NCI-H510A treated with DMSO at 0.1 percent for 48 hours (cell line): ENCODE measurements around the gene AEN.
A peak's percentile ranks its signal among the peaks of the same experiment; 100 is the strongest.

ENCODE experiments used
- DNase-seq: peaks from one replicate; lab custom pipeline; 2025; lab: John Stamatoyannopoulos, UW

The AEN gene, protein sequence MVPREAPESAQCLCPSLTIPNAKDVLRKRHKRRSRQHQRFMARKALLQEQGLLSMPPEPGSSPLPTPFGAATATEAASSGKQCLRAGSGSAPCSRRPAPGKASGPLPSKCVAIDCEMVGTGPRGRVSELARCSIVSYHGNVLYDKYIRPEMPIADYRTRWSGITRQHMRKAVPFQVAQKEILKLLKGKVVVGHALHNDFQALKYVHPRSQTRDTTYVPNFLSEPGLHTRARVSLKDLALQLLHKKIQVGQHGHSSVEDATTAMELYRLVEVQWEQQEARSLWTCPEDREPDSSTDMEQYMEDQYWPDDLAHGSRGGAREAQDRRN

GRCh38 chr15:88620995-88621772 is at the start of gene AEN:
Gene AEN (plus strand): TSS chr15:88621340. CDS start chr15:88626210, 4,870 bp downstream.
- DNase-seq, result peak; percentile 80

DNA sequence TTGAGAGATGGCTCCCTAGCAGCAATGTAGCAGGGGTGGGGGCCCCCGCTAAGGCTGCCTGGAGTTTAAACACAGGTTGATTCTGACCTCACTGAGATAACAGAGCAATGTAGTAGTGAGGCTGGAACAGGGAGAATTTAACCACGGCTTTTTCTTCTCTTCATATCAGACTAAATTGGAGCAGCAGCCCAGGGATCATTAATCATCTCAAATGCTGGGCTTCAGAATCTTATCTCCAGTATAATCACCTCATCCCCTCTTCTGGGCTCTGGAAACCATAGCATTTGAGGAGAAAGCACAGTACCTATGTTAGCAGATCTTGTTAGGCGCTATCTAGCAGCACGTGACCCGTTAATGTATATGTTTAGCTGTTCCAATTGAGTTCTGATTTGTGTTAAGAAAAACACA is 49.3 kb upstream of the AEN start:
- DNase-seq, result peak; percentile 22

DNA sequence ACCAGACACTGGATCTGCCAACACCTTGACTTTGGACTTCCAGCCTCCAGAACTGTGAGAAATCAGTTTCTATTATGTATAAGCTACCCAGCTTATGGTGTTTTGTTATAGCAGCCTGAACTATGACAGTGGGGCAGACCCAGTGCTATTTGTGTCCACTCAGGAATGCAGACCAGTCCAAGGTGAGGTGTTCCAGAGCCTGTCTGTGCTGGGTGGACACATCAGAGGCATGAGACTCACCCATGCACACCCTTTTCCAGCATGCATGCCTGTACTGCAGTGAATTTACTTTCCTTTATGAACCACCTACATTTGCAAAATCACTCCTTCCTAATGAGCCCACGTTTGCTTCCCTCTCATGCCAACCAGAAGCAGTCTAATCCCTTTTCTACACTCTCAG is 47.1 kb upstream of the AEN start:
- DNase-seq, result no peak

DNA sequence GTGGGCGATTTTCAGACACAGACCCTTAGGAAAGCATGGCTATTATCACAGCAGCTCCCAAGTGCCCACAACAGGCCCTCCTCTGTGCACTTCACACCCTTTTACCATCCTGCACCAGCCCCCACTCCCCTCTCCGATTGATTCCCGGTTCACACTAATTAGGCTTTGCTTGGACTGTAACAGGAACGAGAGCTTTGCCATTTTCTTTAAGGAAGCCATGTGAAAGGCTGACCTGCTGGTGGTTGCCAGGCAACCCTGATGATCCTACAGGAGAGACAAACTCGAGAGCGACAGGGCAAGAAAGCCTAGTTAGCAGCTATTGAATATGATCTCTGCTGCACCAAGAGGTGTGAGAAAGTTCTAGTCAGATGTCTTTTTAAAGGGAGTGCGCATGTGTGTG is 46.5 kb upstream of the AEN start:
- DNase-seq, result peak; percentile 10

GRCh38 chr15:88579322-88579721 is 41.8 kb upstream of the AEN start:
- DNase-seq, result no peak

- no peak for DNase-seq
These were observed 40.6 kb upstream of the AEN start for GRCh38 chr15:88580532-88580931.

GRCh38 chr15:88586401-88587162 is 34.6 kb upstream of the AEN start:
- no peak for DNase-seq

DNA sequence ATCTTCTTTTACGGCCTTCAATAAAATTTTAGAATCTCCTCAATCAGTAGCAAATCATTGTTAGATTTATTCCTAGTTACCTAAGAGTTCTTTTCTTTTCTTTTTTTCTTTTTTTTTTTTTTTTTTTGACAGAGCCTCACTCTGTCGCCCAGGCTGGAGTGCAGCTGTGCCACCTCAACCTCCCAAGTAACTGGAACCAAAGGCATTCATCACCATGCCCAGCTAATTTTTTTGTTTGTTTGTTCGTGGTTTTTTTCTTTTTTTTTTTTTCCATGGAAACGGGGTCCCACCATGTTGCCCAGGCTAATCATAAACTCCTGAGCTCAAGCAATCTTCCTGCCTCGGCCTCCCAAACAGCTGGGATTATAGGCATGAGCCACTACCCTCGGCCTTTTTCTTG is 30.4 kb upstream of the AEN start:
- DNase-seq, result no peak

DNA sequence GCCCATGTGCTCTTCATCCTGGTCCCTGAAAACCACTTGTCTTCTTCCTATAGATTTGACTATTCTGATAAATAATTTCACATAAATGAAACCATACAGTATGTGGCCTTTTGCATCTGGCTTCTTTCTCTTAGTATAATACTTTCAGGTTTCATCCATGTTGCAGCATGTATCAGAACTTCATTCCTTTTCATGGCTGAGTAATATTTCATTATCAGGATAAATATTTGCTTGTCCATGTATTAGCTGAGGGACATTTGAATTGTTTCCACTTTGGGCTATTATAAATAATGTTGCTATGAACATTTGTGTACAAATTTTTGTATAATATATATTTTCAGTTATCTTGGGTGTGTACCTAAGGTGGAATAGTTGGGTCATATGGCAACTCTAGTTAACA is 29.8 kb upstream of the AEN start:
- DNase-seq, result no peak

DNA sequence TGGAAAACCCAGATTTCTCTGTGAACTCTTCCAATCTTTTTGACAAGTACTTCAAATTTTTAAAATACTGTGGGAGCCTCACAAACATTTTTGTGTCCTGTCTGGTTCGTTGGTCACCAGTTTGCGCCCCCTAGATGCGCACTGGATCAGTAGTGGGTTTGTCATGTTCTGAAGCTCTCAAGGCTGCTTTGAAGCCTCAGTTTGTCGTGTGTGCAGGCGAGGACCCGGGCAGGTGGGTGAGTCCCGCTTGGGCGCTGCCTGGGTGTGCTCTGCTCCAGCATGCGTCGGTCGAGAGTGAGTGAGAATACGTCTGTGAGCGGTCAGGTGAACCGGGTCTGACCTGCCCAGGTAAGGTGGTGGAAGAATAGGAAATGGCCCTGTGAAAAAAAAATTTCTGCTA is 17.3 kb upstream of the AEN start:
- no peak for DNase-seq

- no peak for DNase-seq
These were observed 16.6 kb upstream of the AEN start for GRCh38 chr15:88604381-88605188.

DNA sequence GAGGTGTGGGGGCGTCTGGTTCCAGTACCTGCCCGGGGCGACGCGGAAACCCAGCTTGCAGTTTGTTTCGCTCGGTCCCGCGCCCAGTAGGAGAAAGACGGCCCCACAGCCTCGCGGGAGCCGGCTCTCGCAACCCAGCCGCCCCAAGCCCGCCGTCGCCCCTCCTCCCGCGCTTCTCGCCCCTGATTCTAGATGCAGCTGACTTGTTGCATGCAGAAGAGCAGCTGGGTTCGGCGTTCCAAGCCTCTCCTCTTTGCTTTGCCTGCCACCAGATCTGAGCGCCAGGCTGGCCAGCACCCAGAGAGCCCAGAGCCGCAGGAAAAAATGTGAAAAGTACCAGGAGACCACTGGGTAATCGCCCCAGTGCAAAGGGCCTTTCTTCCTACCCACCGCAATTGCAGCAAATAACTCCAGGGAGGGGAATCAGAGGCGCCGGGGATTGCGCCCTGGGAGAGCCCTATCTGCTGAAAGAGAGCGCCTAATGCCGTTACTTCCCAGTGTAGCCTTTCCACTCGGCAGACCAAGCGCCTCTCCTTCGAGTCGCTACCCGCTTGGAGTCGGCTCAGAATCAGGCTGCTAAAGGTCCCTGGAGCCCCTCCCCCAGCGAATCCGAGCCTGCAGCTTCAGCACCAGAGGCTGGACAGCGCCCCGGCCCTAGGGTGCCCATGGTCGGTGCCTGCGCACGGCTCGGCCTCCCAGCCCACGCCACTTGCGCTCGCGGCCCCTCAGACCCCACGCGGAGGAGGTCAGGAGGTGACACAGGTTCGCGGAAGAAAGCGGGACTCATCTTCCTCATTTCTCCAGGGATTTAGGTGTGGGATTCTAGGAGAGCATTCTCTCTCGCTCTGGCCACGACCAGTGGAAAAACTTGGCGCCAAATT is 15.7 kb upstream of the AEN start:
- DNase-seq, result peak; percentile 48

GRCh38 chr15:88606070-88606794 is 14.9 kb upstream of the AEN start:
- peak; percentile 22 for DNase-seq

DNA sequence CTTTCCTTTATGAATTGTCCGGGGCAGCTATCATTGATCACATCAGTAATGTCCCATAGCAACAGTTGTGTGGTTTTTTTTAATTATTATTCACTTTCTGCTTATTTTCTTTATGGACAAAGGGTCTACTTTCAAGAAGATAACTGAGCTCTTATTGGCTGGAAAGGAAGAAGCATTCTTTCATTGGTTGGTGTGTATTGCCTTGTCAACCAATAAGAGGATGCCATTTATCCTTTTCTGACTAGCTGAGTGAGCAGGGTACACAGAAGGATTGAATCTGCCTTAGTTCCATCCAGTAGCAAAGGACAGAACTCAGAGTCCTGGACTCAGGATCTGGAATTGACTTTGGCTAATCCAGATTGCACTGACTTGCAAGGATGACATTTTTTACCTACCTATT is 13.2 kb upstream of the AEN start:
- no peak for DNase-seq

DNA sequence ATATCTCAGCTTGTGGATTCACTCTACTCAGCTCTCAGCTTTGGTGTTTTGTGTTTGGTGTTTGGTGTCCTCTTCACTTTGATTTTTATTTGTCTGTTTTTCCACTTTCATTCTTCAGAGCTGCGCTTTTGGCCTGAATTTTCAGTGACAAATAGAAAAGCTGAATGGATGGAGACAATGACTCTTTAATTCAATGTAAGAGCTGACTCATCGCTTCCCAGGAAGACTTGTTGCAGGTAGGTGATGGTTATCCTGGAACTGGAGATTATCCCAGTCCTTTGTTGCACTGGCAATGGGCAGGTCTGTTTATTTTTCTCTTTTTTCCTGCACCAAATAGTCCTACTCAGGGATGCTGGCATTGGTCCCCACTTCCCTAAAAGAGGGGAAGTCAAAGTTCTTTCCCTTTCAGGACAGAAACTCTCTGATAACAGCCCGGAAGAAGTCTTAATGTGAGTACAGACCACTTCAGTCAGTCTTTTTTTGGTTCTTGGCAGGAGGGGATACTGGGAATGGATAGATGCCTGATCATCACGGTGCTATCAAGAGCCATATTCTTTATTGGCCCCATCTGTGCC is 12.4 kb upstream of the AEN start:
- DNase-seq, result no peak

DNA sequence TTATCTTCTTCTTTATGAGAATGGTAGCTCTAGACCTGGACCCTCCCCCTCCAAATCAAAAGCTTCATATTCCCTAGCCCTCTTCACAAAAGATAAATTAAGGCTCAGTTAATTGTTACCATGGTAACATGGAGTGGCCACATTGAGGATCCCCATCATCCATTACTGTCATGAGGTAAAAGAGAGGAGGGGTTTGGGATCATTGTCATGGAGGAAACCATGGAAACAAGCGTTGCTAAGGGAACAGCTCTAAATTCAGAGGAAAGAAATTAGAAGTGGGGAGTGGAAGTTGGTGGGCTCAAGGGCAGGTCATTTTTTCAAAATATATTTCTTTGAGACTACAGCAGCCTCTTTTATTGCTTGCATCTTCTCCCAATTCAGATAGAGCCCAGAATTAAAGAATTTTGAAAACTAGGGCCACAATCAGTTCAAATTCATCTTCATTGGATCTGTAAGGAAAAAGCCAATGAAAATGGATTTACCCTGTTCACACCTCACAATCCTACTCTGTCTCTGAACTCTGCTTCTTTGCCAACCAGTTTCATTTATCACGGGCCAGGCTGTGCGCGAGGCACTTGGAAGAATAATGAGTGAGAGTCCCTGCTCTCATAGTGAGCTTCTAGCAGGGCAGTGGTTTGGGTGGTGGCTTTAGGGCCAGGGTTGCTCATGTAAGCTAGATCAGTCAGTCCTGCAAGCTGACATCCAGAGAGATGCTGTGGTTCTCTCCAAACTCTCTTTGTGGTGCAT is 11.6 kb upstream of the AEN start:
- no peak for DNase-seq

- no peak for DNase-seq
These were observed 10.4 kb upstream of the AEN start for GRCh38 chr15:88610701-88611231.

DNA sequence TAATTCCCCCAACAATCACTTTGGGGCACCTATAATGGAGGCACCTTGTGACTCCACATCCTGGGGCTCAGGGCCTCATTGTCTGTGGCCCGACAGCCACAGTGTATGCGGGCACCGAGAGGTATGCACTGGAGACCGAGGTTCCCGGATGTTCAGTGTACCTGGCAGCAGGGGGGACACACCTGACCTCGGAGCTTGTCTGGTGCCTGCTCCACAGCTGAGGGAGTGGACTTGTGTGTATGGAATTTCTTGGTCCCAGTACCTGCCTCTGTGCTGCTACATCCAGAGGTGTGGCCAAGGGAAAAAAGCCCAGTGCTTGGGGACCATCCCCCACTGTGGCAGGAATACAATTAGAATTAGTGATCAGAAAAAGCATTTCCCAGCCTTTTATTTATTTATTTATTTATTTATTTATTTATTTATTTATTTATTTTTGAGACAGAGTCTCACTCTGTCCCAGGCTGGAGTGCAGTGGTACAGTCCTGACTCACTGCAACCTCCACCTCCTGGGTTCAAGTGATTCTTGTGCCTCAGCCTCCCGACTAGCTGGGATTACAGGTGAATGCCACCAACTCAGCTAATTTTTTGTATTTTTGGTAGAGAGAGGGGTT is 8.8 kb upstream of the AEN start:
- DNase-seq, result no peak
